Mucosa of descending colon (tissue), 3 donors: Measurements from ENCODE around the gene ZNF555. TPM values are rescaled to one million over a fixed set of nuclear protein-coding genes. Genes with fewer than 3 reads are reported as not detected.

Source experiments
- ATAC-seq: fragments of 200-7000 bp; cut with Tn5 transposase; one replicate; pipeline ENCODE4 v1.9.1; 2020; ENCODE audit warnings: mild to moderate bottlenecking, moderate library complexity
- DNase-seq, 3 donors: peaks; one replicate each; pipeline ENCODE4 v3.0.0-alpha.2; 2020
- H3K36me3 ChIP-seq: fragments of 200-600 bp; one replicate; pipeline ENCODE4 v1.8.0; 2021; ENCODE audit warnings: low read depth, mild to moderate bottlenecking
- H3K4me1 ChIP-seq: fragments of 200-600 bp; one replicate; pipeline ENCODE4 v1.8.0; 2021; ENCODE audit warnings: low read depth, mild to moderate bottlenecking
- H3K4me3 ChIP-seq: fragments of 200-600 bp; one replicate; pipeline ENCODE4 v1.8.0; 2021; ENCODE audit warnings: mild to moderate bottlenecking
- H3K9me3 ChIP-seq: fragments of 200-600 bp; one replicate; pipeline ENCODE4 v1.8.0; 2021; ENCODE audit warnings: mild to moderate bottlenecking
- intact Hi-C, 2 donors: fragments of 100-400 bp; cut with DNase I in 1 of 2; cut with micrococcal nuclease in 1 of 2; formaldehyde crosslinking; loops; one replicate each; pipeline versions ENCODE4 v1.11.0 to v1.11.1; 2022; cut with DNase I, micrococcal nuclease
- total RNA-seq, 3 donors: library from RNA; stranded (reverse); fragmentation: NEBNext Ultra II Directional in 2 of 3; extraction: Animal tissue kit (Norgen Biotek cat#: 25700) in 2 of 3; gene quantifications; one replicate each; pipeline versions ENCODE4 v1.2.1 to v1.2.4, GENCODE V29; 2021 to 2023
- TF ChIP-seq, protein P1 (sequence below): fragments of 200-600 bp; IDR thresholded peaks from one replicate; pipeline ENCODE4 v1.8.0; 2022; ENCODE audit warnings: antibody characterized with exemption, mild to moderate bottlenecking
- donor health status: DM: no; HTN: no; CAD: no; lungs with moderate emphysema.
- donor health status: DM: no; HTN: no; CAD: no.
- donor health status: DM: no; HTN: yes; CAD: no.

The ZNF555 gene
- total RNA-seq, 3 donors from 2014 or later, result 3.0 to 8.4 (median 4.8) TPM

GRCh38 chr19:2795827-2796658, 45.2 kb upstream of the ZNF555 start:
- TF ChIP-seq, protein P1, sequence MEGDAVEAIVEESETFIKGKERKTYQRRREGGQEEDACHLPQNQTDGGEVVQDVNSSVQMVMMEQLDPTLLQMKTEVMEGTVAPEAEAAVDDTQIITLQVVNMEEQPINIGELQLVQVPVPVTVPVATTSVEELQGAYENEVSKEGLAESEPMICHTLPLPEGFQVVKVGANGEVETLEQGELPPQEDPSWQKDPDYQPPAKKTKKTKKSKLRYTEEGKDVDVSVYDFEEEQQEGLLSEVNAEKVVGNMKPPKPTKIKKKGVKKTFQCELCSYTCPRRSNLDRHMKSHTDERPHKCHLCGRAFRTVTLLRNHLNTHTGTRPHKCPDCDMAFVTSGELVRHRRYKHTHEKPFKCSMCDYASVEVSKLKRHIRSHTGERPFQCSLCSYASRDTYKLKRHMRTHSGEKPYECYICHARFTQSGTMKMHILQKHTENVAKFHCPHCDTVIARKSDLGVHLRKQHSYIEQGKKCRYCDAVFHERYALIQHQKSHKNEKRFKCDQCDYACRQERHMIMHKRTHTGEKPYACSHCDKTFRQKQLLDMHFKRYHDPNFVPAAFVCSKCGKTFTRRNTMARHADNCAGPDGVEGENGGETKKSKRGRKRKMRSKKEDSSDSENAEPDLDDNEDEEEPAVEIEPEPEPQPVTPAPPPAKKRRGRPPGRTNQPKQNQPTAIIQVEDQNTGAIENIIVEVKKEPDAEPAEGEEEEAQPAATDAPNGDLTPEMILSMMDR, result no peak
- intact Hi-C loops, result no loop called here
- H3K36me3 ChIP-seq, result no peaks in the 10 kb centered on the region
- DNase-seq (no peak), ATAC-seq (peak; percentile 8)
- H3K4me1 ChIP-seq, result no peaks in the 10 kb centered on the region
- no peak overlapping the region for H3K4me3 ChIP-seq
- H3K9me3 ChIP-seq, result no peaks in the 10 kb centered on the region

DNA sequence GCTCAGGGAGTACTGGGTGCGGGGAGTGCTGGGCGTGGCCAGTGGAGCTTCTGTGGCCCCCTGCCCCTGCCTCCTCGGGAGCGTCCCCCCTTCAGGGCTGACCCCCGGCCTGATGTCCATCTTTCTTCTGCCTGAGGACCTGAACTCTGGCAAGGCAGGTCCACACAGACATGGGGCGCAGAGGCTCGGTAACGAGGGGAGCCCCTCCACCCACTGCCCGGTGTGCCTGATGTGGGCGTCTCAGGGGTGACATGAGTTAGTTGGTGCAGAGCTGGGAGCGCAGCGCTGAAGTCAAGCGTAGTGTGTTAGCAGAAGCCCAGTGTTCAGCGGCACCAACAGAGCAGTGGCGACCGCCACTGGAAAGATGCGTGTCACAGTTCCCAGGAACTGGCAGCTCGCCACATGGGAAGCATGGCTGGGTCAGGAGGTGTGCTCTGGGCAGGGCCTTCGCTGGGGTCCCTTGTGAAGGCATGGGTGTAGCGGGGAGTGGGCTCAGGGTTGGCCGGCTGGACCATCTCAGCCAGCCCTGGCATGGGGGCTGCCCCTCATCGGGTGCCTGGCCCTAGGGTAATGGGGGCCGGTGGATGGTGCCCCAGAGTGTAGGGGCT, 44.5 kb upstream of the ZNF555 start:
- H3K9me3 ChIP-seq, result no peaks in the 10 kb centered on the region
- intact Hi-C loops, result no loop called here
- ATAC-seq, result no peak
- TF ChIP-seq, protein P1, result no peak
- H3K36me3 ChIP-seq, result no peaks in the 10 kb centered on the region
- H3K4me1 ChIP-seq, result no peaks in the 10 kb centered on the region
- no peak for DNase-seq
- H3K4me3 ChIP-seq, result no peak overlapping the region

- H3K4me3 ChIP-seq, result no peak overlapping the region
- no peaks in the 10 kb centered on the region for H3K4me1 ChIP-seq
- no peak for DNase-seq
- H3K9me3 ChIP-seq, result no peaks in the 10 kb centered on the region
- H3K36me3 ChIP-seq, result no peaks in the 10 kb centered on the region
- TF ChIP-seq, protein P1, result no peak
- ATAC-seq, result no peak
- intact Hi-C loops, result no loop called here
These were observed 44.0 kb upstream of the ZNF555 start for GRCh38 chr19:2797280-2797679.

DNA sequence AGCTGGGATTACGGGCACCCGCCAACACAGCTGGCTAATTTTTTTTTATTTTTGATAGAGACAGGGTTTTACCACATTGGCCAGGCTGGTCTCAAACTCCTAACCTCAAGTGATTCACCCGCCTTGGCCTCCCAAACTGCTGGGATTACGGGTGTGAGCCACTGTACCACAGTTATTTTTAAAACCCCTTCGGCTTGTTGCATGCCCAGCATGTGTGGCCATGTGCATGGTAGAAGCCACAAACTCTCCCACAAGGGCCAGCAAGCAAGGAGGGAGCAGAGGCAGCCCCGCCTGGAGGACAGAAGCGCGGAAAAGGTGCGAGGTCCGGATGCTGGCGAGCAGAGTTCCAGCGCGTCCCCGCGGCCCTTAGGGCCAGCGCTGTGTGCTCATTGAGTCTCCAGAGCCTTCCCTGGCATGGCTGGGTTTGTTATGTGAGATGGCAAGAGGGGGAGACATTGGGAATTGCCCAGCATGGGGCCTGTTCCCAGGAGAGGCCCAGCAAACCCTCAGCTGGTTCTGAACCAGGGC, 43.1 kb upstream of the ZNF555 start:
- ATAC-seq (no peak), DNase-seq (no peak)
- no peaks in the 10 kb centered on the region for H3K36me3 ChIP-seq
- no peaks in the 10 kb centered on the region for H3K9me3 ChIP-seq
- TF ChIP-seq, protein P1, result no peak
- H3K4me1 ChIP-seq, result no peaks in the 10 kb centered on the region
- intact Hi-C loops, result no loop called here
- H3K4me3 ChIP-seq, result no peak overlapping the region

GRCh38 chr19:2798733-2799132, 42.5 kb upstream of the ZNF555 start:
- DNase-seq (no peak), ATAC-seq (no peak)
- Histone ChIP-seq H3K36me3 (no peaks in the 10 kb centered on the region), H3K9me3 (no peaks in the 10 kb centered on the region), H3K4me3 (no peak overlapping the region), H3K4me1 (no peaks in the 10 kb centered on the region)
- TF ChIP-seq, protein P1, result no peak
- intact Hi-C loops, result no loop called here
